Keratinocyte (primary cell): ENCODE measurements around the gene PROC.

Experiments used
- CTCF ChIP-seq, 3 experiments: IDR thresholded peaks in 1 of 3; conservative IDR thresholded peaks in 1 of 3; optimal IDR thresholded peaks in 1 of 3; 2 replicates in 2 of 3; 3 replicates in 1 of 3; pipeline versions ENCODE3 to v1.5.1; 2011; ENCODE audit warnings: low read length in 3 of 3, mild to moderate bottlenecking in 3 of 3, moderate library complexity in 2 of 3, control low read depth in 1 of 3, inconsistent platforms in 1 of 3; ENCODE audit not compliant: insufficient read depth in 2 of 3; ENCODE audit errors: extremely low read depth in 1 of 3
- EZH2 ChIP-seq: IDR thresholded peaks from one replicate; pipeline ENCODE4 v1.6.1; 2012; ENCODE audit warnings: inconsistent platforms, mild to moderate bottlenecking, low read length, moderate library complexity

GRCh38 chr2:127413200-127413599, 5.0 kb upstream of the PROC start:
- TF ChIP-seq CTCF (optimal IDR thresholded peaks at IDR 0.05 in 1 of 3, IDR thresholded peaks at IDR 0.05 in 1 of 3, conservative IDR thresholded peaks at IDR 0.05 in 1 of 3; ENCODE audit: extremely low read depth in 1 of 3, insufficient read depth in 2 of 3, low read length in 3 of 3), result no peak
- no peak for TF ChIP-seq EZH2
